GM18526 (cell line): Measurements from ENCODE around the gene SSTR3.

Experiments
- POLR2A ChIP-seq: IDR thresholded peaks from 3 replicates; pipeline ENCODE4 v1.6.1; 2011; ENCODE audit not compliant: insufficient read length; ENCODE audit errors: extremely low read depth

The SSTR3 gene

DNA sequence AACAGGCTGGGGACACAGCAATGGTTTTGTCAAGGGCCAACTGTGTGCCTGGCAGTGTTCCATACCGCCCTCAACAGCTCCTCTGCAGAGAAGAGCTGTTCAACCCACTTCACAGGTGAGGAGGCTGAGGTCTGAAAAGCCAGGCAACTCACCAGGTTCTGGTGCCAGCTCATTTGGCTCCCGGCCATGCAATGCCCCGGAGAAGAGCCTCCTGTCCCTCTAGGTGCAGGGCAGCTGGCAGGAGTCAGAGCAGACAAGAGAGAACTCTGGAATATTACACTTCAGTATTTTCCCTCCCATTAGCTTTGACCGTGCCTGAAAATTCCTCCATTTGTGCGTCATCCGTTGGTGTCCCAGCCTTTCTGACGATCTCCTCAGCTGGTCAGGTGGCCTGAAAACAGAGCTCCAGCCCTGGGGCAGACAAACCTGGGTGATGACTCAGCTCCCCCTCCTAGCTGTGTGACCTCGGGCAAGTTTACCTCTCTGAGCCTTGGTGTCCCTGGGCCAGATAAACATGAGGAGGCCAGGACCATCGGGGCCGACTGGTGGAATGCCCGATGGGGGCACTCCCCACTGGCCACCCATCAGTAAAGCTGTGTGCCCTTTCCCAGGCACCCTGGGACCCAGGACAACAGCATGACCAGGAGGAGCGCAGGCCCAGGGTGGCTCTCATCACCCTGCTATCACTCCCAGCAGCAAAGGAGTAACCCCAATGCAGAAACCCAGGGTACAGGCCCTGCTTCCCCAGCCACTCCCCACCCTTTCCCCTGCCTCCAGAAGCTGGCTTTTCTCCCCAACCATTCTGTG lies 14.6 kb downstream of the SSTR3 start:
- no peak for TF ChIP-seq POLR2A

DNA sequence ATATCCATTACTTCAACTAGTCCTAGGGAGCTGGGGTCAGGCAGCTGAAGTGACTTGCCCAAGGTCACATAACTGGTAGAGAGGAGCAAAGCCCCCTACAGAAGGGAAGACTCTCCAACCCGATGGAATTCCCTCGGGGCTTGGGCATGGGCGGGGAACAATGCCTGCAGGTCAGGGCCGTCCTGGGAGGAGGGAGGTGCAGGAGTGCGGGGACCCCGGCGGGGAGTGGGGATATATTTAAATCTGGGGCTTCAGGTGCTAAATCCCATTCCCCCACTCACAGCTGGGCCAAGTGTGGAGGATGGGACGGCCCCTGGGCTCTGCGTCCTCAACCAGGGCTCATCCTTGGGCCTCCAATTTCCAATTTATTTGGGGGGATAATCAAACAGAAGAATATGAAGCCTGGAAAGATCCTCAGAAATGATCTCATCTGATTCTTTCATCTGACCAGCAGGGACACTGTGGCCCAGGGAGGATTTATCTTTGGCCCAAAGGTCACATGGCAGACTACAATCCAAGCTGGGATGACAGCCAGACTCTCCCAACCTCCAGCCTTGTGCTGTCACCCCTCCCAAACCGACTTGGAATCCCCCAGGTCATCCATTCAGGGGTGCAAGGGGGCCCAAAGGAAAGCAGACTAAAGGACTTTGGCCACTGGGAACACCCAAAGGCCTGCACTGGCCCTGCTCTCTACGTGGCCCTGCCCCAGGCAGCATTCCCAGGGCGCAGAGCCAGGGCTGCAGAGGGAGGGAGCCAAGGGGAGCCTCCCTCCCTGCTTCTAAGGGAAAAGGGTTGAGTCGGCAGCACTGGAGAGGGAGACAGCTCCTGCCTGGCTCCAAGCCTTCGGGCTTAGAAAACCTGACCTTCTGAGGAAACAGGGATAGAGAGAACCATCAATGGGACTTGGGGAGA lies 15.5 kb downstream of the SSTR3 start:
- TF ChIP-seq POLR2A, result no peak

DNA sequence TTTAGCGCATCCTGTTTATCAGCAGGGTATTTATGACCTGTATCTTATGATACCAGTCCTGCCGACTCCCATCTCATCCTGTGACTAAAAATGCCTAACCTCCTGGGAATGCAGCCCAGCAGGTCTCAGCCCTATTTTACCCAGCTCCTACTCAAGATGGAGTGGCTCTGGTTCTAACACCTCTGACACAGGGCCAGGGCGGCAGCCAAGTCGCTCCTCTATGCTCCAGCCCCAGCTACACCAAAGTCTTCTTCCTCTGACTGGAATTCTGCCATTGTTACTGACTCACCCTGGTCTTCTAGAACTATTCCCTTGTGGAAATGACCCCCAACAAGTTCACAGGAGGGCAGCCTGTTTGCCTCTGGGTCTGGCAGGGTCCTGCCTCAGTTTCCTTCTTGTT lies 16.4 kb downstream of the SSTR3 start:
- TF ChIP-seq POLR2A, result no peak

DNA sequence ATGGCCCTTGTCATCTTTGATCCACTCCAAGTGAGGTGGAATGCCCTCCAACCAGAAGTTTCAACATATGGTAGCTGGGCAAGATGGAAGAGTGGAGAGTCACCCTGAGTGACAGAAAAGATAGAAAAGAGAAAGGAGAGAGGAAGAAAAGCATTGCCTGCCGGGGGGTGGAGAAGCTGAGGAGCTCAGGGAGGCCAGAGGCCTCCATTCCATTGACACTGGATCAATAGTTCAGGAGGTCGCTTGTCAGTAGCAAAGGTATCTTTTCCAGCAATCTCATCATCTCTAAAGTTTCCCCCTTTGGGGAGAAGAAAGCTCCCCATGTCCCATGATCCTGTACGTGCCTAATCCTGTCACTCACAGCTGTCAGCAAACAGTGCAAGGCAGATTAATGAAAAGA lies 17.5 kb downstream of the SSTR3 start:
- no peak for TF ChIP-seq POLR2A

DNA sequence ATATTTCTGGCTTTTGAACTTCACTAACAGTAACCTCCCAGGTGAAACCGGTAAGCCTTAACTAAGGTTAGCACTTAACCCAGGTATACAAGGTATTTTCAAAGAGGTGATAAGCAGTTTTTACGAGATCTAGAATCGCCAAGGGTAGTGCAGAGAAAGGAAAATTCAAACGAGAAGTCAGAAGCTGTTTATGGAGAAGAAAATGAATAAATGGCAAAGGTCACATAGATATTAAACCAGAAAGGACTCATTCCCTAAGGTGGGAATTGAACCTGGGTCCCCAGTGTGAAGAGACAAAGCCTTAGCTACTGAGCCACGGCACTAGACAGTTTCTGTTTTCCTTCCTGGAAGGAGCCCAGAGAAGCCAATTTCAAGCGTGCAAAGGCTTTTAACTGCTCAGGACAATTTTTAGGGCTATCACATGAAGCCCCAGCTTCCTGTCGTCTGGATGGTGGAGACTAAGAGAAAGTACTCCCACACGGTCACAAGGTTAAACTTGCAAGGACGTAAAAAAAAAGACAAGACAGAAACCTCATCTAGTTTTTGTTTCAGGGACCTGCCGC lies 18.6 kb downstream of the SSTR3 start:
- no peak for TF ChIP-seq POLR2A

DNA sequence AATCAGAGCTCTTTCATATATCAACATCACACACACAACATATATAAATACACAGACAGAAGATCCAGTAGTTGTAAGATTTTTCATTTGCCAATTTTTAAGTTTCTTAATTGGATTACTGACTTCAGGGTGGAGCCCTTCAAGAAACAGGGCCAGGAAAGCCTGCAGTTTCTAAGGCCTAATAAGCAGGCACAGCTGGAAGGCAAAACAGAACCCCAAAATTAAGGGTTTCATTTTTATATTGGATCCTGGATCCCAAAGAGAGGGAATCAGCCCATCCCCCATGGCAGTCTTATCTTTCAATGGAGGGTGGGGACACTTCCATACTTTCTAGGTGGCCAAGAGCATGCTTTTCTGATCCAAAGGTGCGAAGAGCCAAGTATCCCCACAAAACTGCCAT lies 19.5 kb downstream of the SSTR3 start:
- TF ChIP-seq POLR2A, result no peak

DNA sequence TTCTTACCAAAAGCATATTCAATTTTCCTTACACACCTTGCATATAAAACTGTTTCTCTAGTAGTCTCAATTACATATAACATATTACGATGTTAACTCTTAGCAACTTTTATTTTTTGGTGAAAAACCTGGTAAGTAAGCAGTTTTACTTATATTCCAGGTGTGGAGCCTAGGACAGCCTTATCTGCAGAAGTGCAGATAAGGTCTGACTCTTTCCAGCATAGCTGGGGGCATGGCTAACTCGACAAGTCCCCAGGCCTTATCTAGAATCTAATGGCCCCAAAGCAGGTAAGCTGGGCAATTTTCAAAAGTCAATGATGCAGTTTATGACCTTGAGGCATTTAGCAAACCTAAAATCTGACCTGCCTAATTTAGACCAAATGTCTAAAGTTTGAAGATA lies 20.1 kb downstream of the SSTR3 start:
- no peak for TF ChIP-seq POLR2A

DNA sequence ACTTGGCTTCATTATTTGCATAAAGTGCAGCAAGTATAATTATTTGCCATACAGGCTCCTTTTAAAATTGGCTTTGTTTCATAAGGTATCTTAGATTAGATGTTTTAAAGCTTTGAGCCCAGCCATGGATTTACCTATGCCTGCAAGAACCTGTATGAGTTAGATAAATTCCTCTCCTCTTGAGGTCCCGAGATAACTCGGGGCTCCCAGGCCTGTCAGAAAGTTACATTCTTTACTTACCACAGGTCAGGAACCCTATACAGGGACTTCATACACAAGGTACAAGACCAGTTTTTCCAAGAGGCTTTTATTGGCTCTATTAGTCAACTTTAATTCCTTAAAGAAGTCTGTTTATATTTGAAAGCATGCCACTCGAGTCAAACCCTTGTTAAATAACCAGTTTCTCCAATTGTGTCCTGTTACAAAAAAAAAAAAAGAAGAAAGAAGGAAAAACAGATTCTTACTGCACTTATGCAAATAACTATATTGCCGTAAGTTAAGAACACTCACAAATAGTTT lies 22.0 kb downstream of the SSTR3 start:
- no peak for TF ChIP-seq POLR2A

DNA sequence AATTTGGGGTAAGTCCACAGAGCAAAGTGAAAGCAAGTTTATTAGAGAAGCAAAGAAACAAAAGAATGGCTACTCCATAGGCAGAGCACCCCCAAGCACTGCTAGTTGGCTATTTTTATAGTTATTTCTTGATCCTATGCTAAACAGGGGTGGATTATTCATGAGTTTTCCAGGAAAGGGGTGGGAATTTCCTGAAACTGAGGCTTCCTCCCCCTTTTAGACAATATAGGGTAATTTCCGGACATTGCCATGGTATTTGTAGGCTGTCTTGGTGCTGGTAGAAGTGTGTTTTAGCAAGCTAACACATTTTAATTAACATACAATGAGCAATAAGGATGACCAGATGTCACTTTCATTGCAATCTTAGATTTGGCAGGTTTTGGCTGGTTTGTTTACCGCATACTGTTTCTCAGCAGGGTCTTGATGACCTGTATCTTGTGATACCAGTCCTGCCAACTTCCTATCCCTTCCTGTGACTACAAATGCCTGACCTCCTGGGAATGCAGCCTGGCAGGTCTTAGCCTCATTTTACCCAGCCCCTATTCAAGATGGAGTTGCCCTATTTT lies 23.3 kb downstream of the SSTR3 start:
- TF ChIP-seq POLR2A, result no peak

DNA sequence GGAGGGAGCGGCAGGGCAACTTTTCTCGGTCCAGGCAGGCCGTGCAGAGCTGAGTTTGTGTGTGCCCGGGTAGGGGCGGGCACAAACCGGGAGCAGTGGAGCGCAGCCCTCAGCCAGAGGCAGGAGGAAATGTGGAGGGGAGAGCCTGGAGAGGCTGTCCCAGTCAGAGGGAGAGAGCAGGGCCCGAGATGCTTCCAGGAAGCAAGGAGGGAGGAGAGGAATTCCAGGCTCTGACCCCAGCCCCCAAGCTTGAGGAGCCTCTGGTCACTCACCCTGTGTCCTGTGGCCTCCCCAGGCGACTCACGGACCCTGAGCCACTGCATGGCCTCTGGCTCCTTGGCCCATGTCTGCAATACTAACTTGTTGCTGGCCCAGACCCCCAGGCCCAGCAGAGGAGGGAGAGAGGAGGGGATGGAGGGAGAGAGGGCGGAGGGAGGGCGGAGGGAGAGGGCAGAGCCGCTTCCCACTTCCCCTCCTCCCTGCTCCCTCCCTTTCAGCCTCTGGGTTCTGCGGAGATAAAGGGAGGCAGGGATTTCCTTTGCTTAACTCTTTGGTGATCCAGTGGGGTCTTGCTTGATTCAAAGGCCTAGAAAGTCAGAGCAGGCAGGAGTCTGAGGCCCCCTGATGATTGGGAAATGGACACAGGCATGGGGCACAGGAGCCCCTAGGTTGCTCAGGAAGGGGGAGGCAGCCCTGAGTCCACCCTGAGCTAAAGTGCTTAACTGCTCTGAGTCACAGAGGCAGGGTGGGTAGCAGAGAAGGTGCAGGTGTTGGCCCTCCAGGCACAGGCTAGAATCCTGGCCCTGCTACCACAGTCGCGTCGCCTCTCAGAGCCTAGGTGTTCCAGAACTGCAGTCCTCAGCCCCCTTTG lies 24.2 kb downstream of the SSTR3 start, which contains the start of gene C1QTNF6:
C1QTNF6 (minus strand) TSS at position 357 of the 871 bp plus-strand sequence; CDS start at position 323, 34 bp downstream.
- no peak for TF ChIP-seq POLR2A

DNA sequence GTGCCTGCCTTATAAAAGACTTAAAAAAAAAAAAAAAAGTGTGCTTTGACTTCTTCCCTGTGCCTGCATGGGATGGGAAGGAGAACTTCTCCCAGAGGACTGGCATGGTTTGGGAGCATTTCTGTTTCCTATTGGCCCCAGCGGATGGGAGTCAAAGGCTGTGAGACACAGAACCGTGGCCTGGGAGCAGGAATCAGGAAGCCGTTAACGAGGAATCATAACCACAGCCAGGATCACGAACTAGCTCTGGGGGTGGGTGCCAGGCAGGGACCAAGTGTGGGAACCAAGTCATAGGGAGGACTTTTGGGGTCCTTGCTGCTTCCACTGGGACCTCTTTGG lies 24.8 kb downstream of the SSTR3 start:
- TF ChIP-seq POLR2A, result no peak

DNA sequence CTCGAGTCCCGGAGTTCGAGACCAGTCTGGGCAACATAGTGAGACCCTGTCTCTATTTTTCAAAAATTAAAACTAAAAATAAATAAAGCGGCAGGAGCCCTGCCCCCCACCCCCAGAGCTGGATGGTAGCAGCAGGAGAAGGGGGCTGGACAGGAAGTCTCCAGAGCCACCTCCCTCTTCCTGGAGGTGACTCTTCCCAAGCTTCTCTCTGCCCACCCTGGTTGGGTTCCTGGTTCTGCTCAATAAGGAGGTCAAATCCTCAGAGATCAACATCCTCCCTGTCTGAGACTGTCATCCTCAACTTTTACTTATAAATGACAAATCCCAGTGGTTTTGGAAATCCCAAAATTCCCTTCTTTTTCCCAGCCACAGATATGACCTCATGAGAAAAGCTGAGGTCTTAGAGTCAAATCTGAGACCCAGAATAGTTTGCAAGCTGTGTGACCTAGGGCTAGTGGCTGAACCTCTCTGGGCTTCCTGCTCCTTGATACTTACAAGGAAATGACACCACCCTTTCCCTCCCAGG lies 25.2 kb downstream of the SSTR3 start:
- TF ChIP-seq POLR2A, result no peak

DNA sequence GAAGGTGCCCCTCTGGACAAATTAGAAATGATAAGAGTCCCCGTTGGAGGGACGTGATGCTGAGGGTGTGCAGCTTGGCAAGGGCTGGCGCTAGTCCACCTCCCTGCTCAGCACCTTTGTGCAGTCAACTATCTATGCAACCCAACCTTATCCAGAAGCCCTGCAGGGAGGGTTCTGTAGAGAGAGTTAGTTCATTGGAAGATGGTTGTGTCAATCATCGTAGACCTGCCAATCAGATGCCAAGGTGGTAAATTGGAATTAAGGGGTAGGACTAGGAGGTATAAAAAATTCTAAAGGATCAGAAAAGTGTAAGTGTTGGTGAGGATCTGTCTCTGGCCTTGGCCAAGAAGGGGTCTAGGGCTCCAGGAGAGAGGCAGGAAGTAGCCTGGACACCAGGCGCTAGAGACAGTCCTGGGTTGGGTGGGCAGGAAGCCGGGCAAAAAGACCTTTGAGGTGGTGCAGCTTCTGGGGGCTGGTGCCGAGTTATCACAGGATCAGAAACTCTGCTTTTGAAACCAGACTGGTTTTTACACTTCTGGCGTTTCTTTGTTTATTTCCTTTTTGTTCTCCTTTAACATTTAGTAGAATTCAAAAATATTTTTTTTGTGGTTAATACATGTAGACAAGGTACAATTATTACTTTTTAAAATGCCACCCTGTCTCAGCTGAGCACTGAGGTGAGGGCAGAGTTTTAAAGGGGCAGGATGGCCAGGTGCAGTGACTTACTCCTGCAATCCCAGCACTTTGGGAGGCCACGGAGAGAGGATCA lies 25.9 kb downstream of the SSTR3 start:
- no peak for TF ChIP-seq POLR2A
